GM19099 (cell line): ENCODE results near the gene PLEKHN1.

Experiments
- POLR2A ChIP-seq: IDR thresholded peaks from 3 replicates; pipeline ENCODE4 v1.6.1; 2011; ENCODE audit warnings: low read depth; ENCODE audit not compliant: insufficient read length; ENCODE audit errors: extremely low read depth

Gene PLEKHN1

GRCh38 chr1:1024771-1025699, 58.8 kb downstream of the PLEKHN1 start:
- TF ChIP-seq POLR2A, result no peak
